ENCODE measurements around the gene GMDS.

DNA sequence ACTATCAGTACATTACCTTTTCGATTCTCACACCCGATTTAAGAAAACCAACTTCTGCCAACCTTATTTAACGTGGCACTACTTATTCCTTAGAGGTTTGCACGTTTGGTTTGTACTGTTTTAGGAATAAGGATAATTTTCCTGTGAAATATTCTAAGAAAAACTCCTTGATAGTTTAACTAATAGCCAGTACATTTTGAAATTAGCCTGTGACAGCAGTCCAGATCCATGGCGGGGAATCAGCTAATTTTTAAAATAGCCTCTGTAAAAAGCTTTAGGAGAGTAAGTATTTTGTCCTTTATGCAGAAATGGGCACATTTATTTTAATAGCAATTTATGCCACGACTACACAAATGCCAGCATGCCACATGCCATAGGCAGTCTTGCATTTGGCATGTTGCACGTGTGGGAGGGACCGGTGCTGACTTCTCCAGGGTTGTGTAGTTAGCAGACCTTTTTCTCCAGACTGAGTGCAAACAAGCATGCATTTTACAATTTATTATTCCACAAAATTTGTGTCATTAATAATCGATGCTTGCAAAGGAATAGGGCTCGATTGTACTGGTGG is 629.5 kb downstream of the GMDS start:
- TF ChIP-seq, protein P1, sequence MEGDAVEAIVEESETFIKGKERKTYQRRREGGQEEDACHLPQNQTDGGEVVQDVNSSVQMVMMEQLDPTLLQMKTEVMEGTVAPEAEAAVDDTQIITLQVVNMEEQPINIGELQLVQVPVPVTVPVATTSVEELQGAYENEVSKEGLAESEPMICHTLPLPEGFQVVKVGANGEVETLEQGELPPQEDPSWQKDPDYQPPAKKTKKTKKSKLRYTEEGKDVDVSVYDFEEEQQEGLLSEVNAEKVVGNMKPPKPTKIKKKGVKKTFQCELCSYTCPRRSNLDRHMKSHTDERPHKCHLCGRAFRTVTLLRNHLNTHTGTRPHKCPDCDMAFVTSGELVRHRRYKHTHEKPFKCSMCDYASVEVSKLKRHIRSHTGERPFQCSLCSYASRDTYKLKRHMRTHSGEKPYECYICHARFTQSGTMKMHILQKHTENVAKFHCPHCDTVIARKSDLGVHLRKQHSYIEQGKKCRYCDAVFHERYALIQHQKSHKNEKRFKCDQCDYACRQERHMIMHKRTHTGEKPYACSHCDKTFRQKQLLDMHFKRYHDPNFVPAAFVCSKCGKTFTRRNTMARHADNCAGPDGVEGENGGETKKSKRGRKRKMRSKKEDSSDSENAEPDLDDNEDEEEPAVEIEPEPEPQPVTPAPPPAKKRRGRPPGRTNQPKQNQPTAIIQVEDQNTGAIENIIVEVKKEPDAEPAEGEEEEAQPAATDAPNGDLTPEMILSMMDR (IDR thresholded peaks at IDR 0.05): no peak
- TF ChIP-seq POLR2A (IDR thresholded peaks at IDR 0.05): no peak
